GM12864 (cell line): Measurements from ENCODE around the gene SPATA16.

Experiments used
- DNase-seq: peaks from one replicate; pipeline ENCODE4 v3.0.0-alpha.2; 2011; ENCODE audit warnings: low read depth
- H3K4me3 ChIP-seq: 2 replicates; pipeline ENCODE4 v1.5.1; 2011; ENCODE audit warnings: mild to moderate bottlenecking, low read depth, low read length, control low read depth
- TF ChIP-seq, protein P1 (sequence below): IDR thresholded peaks from 2 replicates; pipeline ENCODE4 v1.5.1; 2011; ENCODE audit warnings: low read depth, mild to moderate bottlenecking, moderate library complexity, low read length, control low read depth, inconsistent platforms; ENCODE audit errors: missing control alignments

SPATA16 gene

GRCh38 chr3:173004681-173005080 is 136.4 kb downstream of the SPATA16 start:
- DNase-seq: no peak

GRCh38 chr3:173003956-173004355 is 137.1 kb downstream of the SPATA16 start:
- TF ChIP-seq, protein P1, sequence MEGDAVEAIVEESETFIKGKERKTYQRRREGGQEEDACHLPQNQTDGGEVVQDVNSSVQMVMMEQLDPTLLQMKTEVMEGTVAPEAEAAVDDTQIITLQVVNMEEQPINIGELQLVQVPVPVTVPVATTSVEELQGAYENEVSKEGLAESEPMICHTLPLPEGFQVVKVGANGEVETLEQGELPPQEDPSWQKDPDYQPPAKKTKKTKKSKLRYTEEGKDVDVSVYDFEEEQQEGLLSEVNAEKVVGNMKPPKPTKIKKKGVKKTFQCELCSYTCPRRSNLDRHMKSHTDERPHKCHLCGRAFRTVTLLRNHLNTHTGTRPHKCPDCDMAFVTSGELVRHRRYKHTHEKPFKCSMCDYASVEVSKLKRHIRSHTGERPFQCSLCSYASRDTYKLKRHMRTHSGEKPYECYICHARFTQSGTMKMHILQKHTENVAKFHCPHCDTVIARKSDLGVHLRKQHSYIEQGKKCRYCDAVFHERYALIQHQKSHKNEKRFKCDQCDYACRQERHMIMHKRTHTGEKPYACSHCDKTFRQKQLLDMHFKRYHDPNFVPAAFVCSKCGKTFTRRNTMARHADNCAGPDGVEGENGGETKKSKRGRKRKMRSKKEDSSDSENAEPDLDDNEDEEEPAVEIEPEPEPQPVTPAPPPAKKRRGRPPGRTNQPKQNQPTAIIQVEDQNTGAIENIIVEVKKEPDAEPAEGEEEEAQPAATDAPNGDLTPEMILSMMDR: no peak
- H3K4me3 ChIP-seq: no peak overlapping the region
- no peak for DNase-seq

More at GRCh38 chr3:173004681-173005080, 136.4 kb downstream of the SPATA16 start:
- TF ChIP-seq, protein P1: no peak
- H3K4me3 ChIP-seq: no peak overlapping the region

DNA sequence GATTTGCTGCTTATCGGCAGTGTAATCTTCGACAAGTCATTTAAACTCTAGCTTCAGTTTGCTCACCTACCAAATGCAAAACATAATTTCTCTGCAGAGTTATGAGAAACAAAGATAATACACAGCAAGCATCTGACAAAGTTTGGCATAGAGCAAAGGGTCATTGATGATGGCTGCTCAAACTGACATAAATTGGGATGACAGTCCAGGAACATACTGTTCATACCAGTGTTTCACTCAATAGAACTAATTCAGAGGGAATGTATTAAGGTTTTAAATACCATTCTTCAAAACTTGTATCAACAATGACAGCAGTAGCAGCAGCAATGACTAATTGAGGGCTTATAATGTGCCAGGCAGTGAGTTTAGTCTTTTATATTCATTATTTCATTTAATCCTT is 137.6 kb downstream of the SPATA16 start:
- no peak for DNase-seq
- TF ChIP-seq, protein P1: no peak
- H3K4me3 ChIP-seq: no peak overlapping the region

GRCh38 chr3:173001622-173002021 is 139.4 kb downstream of the SPATA16 start:
- no peak for DNase-seq
- H3K4me3 ChIP-seq: no peak overlapping the region
- TF ChIP-seq, protein P1: no peak

- DNase-seq: no peak
- TF ChIP-seq, protein P1: no peak
- no peak overlapping the region for H3K4me3 ChIP-seq
These were observed 140.5 kb downstream of the SPATA16 start for GRCh38 chr3:173000553-173000952.

DNA sequence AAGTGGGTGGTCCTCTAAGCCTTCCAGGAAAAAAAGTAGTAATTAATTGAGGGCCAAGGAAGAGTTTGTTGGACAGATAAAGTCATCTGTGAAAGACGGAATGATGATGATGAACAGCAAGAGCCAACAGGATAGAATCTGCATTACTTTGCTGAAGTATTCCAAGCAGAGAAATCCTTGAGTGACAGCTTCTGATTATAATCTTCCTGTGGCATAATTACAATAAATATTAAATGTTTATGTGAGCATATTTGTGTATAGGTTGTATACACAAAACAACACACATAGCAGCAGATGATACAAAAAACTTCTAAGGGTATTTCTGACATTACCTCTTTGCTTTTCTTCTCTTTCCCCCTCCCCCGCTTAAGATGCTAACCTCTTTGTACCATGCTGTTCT is 147.6 kb downstream of the SPATA16 start:
- no peak for DNase-seq
- TF ChIP-seq, protein P1: no peak
- H3K4me3 ChIP-seq: no peak overlapping the region

DNA sequence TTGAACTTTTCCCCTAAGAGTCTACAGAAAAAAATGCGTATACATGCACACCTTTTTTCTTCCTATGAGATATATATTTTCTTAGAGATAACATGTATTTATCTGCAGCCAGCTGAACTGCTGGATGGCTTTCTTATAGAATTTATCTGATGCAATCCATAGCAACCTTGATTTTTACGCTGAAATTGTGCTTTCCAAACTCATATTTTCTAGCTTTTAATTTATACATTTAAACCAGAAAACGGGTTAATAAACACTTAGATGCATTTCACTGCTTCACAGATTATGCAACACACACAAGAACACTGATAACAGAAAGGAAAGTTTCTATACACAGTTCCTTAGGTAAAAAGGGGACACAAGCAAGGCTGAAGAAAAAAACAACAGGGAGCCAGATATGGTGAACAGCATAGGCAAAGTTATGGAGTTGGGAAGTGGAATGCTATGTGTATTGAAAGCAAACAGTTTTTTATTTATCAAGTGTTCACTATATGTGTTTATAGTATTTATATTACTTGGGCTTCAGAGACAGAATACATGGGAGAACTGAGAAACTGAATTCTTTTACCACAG is 149.5 kb downstream of the SPATA16 start:
- H3K4me3 ChIP-seq: no peak overlapping the region
- TF ChIP-seq, protein P1: no peak
- DNase-seq: no peak
